Astrocyte of the spinal cord (primary cell): Measurements from ENCODE around the gene CAMSAP3.

Experiments used
- DNase-seq: peaks from one replicate; pipeline ENCODE4 v3.0.0; 2011; ENCODE audit warnings: low read depth, low spot score
- H3K4me3 ChIP-seq: 2 replicates; pipeline ENCODE4 v1.5.1; 2011; ENCODE audit warnings: low read depth, mild to moderate bottlenecking, low read length, moderate library complexity
- in situ Hi-C: cut with HindIII; loops from 2 replicates; pipeline ENCODE4 v1.10.0; 2017; ENCODE audit warnings: low sequenced_read_pairs
- TF ChIP-seq, protein P1 (sequence below): IDR thresholded peaks from 2 replicates; pipeline ENCODE4 v1.5.1; 2012; ENCODE audit warnings: low read depth, mild to moderate bottlenecking, low read length, inconsistent platforms

Gene CAMSAP3

DNA sequence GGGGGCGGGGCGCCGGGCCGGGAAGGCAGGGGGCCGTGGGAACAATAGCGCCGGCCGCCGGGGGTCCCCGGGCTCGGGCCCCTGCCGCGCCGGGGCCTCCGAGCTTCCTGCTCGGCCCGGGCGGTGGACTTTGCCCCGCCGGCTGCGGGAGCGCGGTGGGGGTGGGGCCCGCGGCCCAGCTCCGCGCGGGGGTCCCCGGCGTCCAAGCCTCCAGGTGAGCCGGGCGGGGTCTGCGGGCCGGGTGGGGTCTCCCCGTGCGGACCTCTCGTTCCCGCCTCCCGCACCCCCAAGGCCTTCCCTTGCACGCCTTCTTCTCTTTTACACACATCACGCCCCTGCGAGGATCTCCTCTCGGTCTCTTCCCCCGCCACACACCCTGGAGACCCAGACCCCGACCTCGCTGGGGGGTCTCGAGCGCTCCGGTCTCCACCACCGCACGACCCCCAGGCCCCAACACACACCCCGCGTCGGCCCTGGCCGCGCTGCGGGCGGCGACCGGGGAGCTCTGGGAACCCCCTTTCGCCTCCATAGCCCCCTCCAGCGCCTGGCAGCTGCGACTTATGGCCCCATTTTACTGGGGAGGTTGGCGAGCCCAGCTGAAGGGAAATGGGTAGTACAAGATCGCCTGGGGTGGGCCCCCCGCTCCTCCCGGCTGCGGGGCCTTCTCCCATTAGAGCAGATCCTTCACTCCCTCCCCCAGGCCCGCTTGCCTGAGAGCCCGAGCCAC lies 711 bp downstream of the CAMSAP3 start:
- in situ Hi-C loops: no loop called here
- TF ChIP-seq, protein P1, sequence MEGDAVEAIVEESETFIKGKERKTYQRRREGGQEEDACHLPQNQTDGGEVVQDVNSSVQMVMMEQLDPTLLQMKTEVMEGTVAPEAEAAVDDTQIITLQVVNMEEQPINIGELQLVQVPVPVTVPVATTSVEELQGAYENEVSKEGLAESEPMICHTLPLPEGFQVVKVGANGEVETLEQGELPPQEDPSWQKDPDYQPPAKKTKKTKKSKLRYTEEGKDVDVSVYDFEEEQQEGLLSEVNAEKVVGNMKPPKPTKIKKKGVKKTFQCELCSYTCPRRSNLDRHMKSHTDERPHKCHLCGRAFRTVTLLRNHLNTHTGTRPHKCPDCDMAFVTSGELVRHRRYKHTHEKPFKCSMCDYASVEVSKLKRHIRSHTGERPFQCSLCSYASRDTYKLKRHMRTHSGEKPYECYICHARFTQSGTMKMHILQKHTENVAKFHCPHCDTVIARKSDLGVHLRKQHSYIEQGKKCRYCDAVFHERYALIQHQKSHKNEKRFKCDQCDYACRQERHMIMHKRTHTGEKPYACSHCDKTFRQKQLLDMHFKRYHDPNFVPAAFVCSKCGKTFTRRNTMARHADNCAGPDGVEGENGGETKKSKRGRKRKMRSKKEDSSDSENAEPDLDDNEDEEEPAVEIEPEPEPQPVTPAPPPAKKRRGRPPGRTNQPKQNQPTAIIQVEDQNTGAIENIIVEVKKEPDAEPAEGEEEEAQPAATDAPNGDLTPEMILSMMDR: no peak
- no peak for DNase-seq
- H3K4me3 ChIP-seq: no peak overlapping the region

DNA sequence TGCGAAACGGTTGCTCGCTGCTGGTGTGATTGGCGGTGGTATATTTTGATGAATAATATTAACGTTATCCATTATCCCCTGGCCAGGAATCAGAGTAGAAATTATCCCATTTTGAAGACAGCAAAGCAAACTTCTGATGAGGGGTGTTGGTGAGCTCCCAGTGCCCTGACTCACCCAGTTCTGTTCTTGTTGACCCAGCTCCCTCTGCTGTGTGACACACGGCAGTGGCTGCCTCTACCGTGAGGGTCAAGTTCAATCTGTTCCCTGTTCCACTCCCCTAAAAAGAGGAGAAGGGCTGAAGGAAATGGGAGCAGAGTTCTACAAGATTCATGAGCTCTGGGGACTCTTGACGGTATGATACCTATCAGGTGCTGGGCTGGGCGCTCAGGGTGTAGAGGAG lies 2.0 kb downstream of the CAMSAP3 start:
- TF ChIP-seq, protein P1: no peak
- in situ Hi-C loops: no loop called here
- DNase-seq: no peak
- no peak overlapping the region for H3K4me3 ChIP-seq

GRCh38 chr19:7598180-7598579 lies 2.5 kb downstream of the CAMSAP3 start:
- TF ChIP-seq, protein P1: no peak
- no peak overlapping the region for H3K4me3 ChIP-seq
- in situ Hi-C loops: no loop called here
- DNase-seq: no peak

- in situ Hi-C loops: no loop called here
- no peak for DNase-seq
- TF ChIP-seq, protein P1: no peak
- no peak overlapping the region for H3K4me3 ChIP-seq
Observed at GRCh38 chr19:7600721-7601120, 5.1 kb downstream of the CAMSAP3 start.

DNA sequence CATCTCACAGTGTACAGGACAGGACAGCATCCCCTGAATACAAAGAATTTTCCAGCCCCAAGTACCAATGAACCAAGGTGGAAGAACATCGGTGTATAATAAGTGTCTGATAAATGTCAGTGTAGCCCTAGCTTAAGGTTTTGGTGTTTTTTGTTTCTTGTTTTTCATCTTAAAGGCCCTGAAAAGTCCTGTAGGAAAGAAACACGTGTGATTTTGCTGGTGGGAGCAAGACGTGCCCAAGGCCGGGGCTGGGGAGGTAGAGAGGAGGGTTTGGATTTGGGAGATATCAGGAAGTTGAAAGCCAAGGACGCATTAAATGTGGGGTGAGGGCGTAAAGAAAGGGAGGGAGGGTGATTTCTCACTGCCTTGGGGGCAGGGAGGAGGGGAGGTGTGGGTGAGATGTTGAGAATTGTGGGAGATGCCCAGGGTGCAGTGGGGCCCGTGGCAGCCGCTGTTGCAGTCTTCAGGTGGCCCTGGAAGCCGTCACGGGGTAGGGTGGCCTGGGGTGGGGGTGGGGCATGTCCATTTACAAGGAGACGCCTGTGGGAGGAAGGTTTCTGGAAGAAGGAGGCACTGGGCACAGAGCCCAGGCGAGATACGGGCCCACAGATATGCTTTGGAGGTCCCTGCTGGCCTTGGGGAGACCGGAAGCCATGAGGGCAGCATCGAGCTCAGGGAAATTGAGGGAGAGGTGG lies 6.7 kb downstream of the CAMSAP3 start:
- no peak for DNase-seq
- TF ChIP-seq, protein P1: no peak
- in situ Hi-C loops: no loop called here
- no peak overlapping the region for H3K4me3 ChIP-seq

DNA sequence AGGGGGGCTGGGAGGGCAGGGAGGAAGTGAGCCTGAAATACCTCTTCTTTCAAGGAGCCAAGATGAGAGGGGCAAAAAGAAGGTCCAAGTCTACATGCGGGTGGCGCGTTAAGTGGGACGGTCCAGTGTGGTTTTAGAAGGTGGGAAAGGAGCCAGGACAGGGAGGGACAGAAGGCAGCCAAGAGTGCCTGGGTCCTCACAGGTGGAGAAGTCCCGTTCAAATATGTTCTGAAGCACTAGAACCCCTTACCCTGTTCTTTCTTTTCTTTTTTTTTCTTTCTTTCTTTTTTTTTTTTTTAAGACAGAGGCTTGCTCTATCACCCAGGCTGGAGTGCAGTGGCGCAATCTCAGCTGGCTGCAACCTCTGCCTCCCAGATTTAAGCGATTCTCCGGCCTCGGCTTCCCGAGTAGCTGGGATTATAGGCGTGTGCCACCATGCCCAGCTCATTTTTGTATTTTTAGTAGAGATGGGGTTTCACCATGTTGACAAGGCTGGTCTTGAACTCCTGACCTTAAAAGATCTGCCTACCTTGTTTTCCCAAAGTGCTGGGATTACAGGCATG lies 7.4 kb downstream of the CAMSAP3 start:
- TF ChIP-seq, protein P1: no peak
- in situ Hi-C loops: no loop called here
- H3K4me3 ChIP-seq: no peak overlapping the region
- DNase-seq: no peak
